GM18858 (cell line): ENCODE measurements around the gene CGN.

Experiments
- ATAC-seq: cut with Tn5 transposase; IDR thresholded peaks from one replicate; pipeline ENCODE4 v1.9.1; 2021; ENCODE audit not compliant: unreplicated experiment

Gene CGN

DNA sequence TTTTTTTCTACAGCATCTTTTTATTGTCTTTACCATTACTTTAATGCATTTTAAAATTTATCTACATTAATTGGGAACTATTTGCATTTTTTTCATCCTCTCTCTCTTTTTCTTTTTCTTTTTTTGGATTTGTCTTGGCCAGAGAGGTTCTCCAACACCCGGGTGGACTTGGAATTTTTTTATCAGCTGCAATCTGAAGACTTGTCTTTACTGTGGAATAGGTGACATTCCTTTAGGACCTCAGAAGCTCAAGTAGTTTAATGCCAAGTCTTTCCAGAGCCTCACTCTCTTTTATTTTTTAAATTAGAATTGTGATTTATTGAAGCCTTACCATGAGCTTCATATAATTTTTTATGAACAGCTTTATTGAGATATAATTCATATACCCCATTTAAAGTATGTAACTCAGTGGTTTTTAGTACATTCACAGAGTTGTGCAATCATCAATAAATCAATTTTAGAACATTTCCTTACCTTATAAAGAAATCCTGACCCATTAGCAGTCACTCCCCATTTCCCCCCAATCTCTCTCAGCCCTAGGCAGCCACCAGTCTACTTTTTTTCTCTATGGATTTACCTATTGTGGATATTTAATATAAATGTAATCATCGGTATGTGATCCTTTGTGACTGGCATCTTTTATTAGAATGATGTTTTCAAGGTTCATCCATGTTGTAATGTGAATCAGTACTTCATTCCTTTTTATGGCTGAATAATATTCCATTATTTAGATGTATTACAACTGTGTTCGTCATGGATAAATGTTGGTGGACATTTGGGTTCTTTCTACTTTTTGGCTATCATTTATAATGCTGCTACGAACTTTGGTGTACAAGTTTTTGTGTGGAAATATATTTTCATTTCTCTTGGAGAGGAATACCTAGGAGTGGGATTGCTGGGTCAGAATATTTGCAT is 35.1 kb downstream of the CGN start:
- no peak for ATAC-seq

- ATAC-seq, result no peak
Observed at GRCh38 chr1:151547119-151547899, 36.1 kb downstream of the CGN start.

- ATAC-seq, result no peak
Observed at GRCh38 chr1:151547900-151548230, 36.7 kb downstream of the CGN start.

GRCh38 chr1:151549199-151549598 is 38.0 kb downstream of the CGN start:
- no peak for ATAC-seq

DNA sequence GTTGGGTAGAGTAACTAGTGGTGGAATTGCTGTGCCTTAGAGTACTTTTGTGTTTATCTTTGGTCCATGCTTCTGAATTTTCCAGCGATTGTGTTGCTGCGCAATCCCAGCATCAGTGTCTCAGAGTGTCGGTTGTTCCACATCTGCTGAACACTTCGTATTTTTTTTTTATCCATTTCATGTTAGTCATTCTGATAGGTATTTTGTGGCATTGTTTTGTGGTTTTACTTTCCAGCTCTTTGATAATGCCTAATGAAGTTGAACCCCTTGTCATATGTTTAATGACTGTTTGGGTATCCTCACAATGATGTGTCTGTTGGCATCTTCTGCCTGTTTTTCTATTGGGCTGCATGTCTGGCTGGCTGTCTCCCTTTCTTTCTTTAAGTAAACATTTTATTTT is 42.5 kb downstream of the CGN start:
- no peak for ATAC-seq

DNA sequence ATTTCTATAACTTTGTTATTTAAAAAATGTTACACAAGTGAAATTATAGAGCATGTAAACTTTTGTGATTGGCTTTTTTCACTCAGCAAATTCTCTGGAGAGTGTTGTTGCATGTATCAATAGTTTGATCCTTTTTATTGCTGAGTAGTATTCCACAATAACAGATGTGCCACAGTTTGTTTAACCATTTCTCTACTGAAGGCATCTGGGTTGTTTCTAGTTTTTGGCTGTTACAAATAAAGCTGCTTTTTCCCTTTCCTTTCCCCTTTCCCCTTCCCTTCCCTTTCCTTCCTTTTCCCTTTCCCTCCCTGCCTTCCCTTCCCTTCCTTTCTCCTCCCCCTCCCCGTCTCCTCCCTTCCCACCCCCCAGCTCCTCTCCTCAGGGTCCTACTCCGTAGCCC is 44.9 kb downstream of the CGN start:
- ATAC-seq, result no peak

DNA sequence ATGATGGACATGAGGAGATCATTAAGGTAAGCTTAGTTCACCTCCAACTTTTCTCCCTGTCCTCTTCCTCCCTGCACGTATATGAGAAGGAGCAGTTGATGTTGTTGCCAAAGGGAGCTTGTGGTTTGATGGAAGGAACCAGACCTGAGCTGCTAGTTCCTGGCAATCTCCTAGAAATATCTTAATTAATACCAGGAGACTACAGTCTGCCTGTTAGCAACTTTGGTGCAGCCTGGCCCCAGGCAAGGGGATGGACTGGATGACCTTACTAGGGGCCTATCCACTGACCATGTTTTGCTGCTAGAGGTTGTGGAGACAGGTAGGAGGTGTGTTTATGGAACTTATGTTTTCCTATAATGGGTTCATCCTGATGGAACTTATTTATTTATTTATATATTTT is 51.5 kb downstream of the CGN start:
- no peak for ATAC-seq

DNA sequence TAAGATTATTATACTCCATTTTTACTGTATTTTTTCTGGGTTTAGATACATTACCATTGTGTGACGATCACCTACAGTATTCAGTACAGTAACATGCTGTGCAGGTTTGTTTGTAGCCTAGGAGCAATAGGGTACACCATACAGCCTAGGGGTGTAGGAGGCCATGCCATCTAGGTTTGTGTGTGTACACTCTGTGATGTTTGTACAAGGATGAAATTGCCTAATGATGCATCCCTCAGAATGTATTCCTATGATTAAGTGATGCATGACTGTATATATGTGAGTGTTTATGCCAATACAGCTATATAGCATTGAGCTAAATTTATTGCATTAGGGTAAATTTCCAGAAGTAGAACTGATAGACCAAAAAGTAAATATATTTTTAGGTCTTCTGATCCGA is 52.2 kb downstream of the CGN start:
- ATAC-seq, result no peak

DNA sequence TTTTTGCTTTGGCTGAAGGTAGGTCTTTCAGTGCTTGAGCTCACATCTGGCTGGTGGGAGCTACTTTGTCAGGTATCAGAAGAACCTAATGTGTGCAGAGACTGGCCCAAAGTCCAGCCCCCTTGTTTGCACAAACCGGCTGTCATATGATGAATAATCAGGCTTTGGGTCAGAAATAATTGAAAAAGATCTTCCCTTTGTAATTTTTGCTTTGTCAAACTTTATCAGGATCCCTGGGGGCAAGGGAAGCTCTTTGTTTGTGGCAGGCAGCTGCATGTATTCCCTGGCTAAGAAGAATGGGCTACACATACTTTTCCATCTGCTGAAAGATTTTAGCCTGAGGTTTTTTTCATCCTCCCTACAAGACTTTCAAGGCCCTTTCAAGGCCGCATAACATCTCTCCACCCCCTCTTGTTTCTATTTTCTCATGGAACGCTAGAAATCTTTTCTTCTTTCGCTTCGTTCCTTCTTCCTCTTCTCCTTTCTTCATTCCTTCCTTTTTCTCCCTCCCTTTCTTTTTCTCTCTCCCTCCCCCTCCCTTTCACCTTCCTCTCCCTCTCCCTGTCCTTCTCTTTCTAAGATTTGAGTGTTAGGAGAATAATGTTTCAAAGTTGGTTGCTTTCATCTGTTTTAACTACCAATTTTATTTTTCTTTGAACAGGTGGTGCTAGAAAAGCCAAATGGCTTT is 54.5 kb downstream of the CGN start:
- no peak for ATAC-seq

DNA sequence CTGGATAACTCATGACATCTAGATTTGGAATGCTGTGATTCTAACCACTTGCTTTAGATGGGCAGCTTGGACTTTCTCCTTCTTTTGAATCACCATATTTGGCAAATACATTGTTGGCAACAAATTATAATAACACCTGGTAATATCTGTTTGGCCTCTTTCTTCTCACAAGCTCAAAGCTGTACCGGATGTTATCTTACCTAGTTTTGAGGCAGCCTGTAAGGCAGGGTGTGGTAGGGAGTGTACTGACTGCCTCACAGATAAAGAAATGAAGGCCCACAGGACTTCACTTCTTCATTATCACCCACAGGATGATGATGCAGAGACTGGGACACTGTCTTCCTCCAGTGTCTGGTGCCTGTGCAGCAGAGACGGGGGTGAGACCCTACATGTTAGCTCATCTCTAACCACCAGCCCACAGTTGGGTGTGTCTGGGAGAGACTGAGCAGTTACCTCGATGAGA is 57.5 kb downstream of the CGN start:
- no peak for ATAC-seq

DNA sequence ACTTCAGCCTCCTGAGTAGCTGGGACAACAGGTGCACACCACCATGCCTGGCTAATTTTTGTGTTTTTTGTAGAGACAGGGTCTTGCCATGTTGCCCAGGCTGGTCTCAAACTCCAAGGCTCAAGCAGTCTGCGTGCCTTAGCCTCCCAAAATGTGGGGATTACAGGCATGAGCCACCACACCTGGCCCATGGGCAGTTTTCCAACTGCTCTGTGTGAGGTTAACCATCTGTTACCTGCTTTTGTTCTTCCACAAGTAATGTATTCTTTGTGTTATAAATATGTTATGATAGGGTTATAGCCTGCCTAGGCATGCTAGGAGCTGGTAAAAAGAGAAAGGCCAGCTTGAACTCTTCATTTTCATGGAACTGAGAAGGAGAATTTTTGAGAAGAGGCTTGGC is 59.6 kb downstream of the CGN start:
- no peak for ATAC-seq

GRCh38 chr1:151574575-151575529 is 63.7 kb downstream of the CGN start:
- no peak for ATAC-seq

GRCh38 chr1:151577173-151577572 is 66.0 kb downstream of the CGN start:
- ATAC-seq, result no peak

GRCh38 chr1:151578941-151579340 is 67.8 kb downstream of the CGN start:
- no peak for ATAC-seq

GRCh38 chr1:151579436-151580225 is 68.4 kb downstream of the CGN start:
- no peak for ATAC-seq

DNA sequence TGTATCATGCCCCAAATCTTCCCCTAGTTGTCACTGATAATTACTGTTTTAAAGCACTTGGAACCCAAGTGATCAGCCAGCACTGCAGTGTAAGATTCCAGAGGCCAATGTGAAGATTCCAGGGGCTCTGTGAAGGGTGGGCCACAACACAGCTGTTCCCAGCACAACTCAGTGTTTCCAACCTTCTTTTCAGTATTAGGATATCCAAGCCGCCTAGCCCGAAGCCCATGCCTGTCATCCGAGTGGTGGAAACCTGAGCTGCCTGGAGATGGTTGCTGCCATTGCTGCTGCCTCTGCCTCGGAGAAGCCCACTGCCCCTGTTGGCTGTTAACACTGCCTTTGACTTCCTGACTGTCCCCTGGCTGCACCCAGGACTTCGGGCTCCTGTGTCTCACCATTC is 70.3 kb downstream of the CGN start:
- no peak for ATAC-seq

GRCh38 chr1:151581921-151582320 is 70.7 kb downstream of the CGN start:
- no peak for ATAC-seq

DNA sequence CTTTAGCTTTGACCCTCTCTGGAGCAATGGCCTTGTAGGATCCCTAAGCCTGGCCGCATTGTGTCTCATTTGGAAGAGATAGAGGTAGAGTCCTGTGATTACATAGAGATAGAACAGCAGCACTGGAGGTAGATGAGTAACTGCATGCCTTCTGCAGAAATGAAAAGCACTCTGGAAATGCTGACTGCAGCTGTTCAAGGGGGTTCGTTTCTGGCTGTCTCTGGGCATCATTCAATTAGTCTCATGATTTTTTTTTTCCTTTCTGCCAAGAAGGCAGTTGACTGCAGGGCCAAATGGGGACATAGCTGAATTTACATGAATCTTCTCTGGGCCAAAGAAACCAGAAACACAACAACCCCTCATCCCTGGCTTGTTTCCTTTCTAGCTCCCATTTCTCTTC is 72.6 kb downstream of the CGN start:
- ATAC-seq, result no peak

DNA sequence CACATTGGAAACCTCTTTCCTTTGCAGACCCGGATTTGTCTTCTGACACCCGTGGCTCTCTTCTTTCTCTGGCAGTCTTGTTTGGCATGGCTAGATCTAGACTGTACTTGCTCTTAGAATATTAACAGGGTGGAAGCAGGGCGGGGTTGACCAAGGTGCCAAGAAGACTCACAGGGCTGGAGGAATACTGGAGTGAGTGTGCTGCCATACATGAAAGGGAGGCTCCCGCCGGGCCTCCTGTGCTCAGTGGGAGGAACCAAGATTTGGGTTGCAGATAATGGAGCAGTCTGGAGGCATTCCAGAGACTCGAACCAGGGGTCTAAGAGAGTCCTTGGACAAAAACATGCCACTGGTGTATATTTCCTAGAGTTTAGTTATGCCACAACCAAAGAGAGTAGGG is 73.1 kb downstream of the CGN start:
- ATAC-seq, result no peak

DNA sequence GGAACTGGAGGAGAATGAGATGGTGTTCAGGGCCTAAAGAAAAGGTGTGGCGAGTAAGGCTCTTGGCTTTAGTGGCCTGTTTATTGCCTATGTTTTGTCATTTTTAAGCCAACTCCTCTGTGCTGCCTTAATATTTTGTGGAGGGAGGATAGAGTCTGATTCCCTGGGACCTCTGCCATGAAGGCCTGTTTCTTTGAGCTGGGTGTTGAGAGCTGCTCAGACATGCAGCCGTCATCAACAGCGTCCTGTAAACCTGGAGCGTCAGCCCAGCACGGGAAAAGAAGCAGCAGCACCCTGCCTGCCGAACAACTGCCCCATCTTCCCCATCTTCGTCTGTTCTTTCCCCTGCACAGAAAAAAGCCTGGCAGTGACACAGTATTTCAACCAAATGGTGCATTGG is 73.6 kb downstream of the CGN start:
- ATAC-seq, result no peak
